ENCODE results near the gene RUFY4. TPM values are rescaled to one million over a fixed set of nuclear protein-coding genes. Genes with fewer than 3 reads are reported as not detected.

Gene RUFY4
- total and polyA plus RNA-seq, 2 of the 13 experiments (the other 11 are each of a cell fraction or from before 2014, with no cell fraction given): not detected

- H3K36me3 ChIP-seq (replicated peaks in 1 of 2; ENCODE audit: control insufficient read depth in 1 of 2, insufficient read depth in 2 of 2, low read length in 2 of 2): no peaks in the 10 kb centered on the region
- no peak overlapping the region for H2AFZ ChIP-seq (ENCODE audit: low read length)
- ChIA-PET POLR2A (no interaction called here), CTCF (ENCODE audit: low intra/inter-chr PET ratio, low total read pairs) (no interaction called here)
- peaks cover 3 to 58% of the 10 kb centered on the region in 2 experiments; a peak in 4 of 5 replicates for H3K27me3 ChIP-seq (ENCODE audit: control insufficient read depth in 1 of 2, insufficient read depth in 2 of 2, low read length in 2 of 2)
- WGBS (ENCODE audit: low lambda C conversion rate): 34% methylated on average over 10 of the region's 10 CpGs
- H3K79me2 ChIP-seq (ENCODE audit: insufficient read depth, low read length): no peaks in the 10 kb centered on the region
- H3K9me3 ChIP-seq (ENCODE audit: low read length): no peaks in the 10 kb centered on the region
- no TSS peak for BruUV-seq (replicated peaks)
- no peak overlapping the region for H3K27ac ChIP-seq (ENCODE audit: extremely low read length, insufficient read depth, low read length)
- in situ Hi-C loops (cut with HindIII; ENCODE audit: extremely low pct_ligation_motif_present, low pct_unique_long_range_greater_than_20kb): no loop called here
- ATAC-seq: no peak
- H3K4me3 ChIP-seq (replicated peaks in 1 of 3; ENCODE audit: insufficient read depth in 1 of 3, low read depth in 2 of 3, low read length in 3 of 3): no peak overlapping the region
- no peak overlapping the region for H3K9ac ChIP-seq (ENCODE audit: insufficient read depth, low read depth, low read length)
- intact Hi-C loops (cut with micrococcal nuclease; ENCODE audit: unreplicated experiment): no loop called here
- no peak for DNase-seq (ENCODE audit: low spot score)
- FAIRE-seq: no peak
- H3K4me2 ChIP-seq (ENCODE audit: low read depth, low read length): no peak overlapping the region
- H4K20me1 ChIP-seq (ENCODE audit: insufficient read depth, low read length): no peaks in the 10 kb centered on the region
- TF ChIP-seq ZNF792 (CRISPR knock-in tag; IDR thresholded peaks at IDR 0.05) (no peak), MIER3 (CRISPR knock-in tag; IDR thresholded peaks at IDR 0.05; ENCODE audit: borderline replicate concordance) (no peak), ZBTB42 (CRISPR knock-in tag; IDR thresholded peaks at IDR 0.05) (no peak), ZNF567 (CRISPR knock-in tag; IDR thresholded peaks at IDR 0.05; ENCODE audit: borderline replicate concordance) (no peak), PPARG (CRISPR knock-in tag; conservative IDR thresholded peaks at IDR 0.05) (no peak), JUN (CRISPR knock-in tag; IDR thresholded peaks at IDR 0.05) (no peak), MEIS2 (CRISPR knock-in tag; IDR thresholded peaks at IDR 0.05) (no peak), ZNF839 (CRISPR knock-in tag; IDR thresholded peaks at IDR 0.05; ENCODE audit: borderline replicate concordance) (no peak)
- H3K4me1 ChIP-seq (ENCODE audit: insufficient read depth, low read length): no peaks in the 10 kb centered on the region
Measured at GRCh38 chr2:218022131-218022850, 46.8 kb upstream of the RUFY4 start.

- BruUV-seq (replicated peaks): no TSS peak
- DNase-seq (ENCODE audit: low spot score): no peak
- intact Hi-C loops (cut with micrococcal nuclease; ENCODE audit: unreplicated experiment): no loop called here
- no peak for FAIRE-seq
- Histone ChIP-seq H3K4me1 (ENCODE audit: insufficient read depth, low read length) (no peaks in the 10 kb centered on the region), H3K36me3 (replicated peaks in 1 of 2; ENCODE audit: control insufficient read depth in 1 of 2, insufficient read depth in 2 of 2, low read length in 2 of 2) (no peaks in the 10 kb centered on the region), H3K27ac (ENCODE audit: extremely low read length, insufficient read depth, low read length) (no peak overlapping the region), H3K9ac (ENCODE audit: insufficient read depth, low read depth, low read length) (no peak overlapping the region), H4K20me1 (ENCODE audit: insufficient read depth, low read length) (no peaks in the 10 kb centered on the region), H3K4me3 (replicated peaks in 1 of 3; ENCODE audit: insufficient read depth in 1 of 3, low read depth in 2 of 3, low read length in 3 of 3) (no peak overlapping the region), H3K79me2 (ENCODE audit: insufficient read depth, low read length) (no peaks in the 10 kb centered on the region), H2AFZ (ENCODE audit: low read length) (no peak overlapping the region), H3K9me3 (ENCODE audit: low read length) (no peaks in the 10 kb centered on the region), H3K27me3 (ENCODE audit: control insufficient read depth in 1 of 2, insufficient read depth in 2 of 2, low read length in 2 of 2) (peaks cover 5 to 59% of the 10 kb centered on the region in 2 experiments; a peak in 4 of 5 replicates), H3K4me2 (ENCODE audit: low read depth, low read length) (no peak overlapping the region)
- no peak for ATAC-seq
- no peak for TF ChIP-seq PRPF4 (IDR thresholded peaks at IDR 0.05; ENCODE audit: low read depth, low read length, poor library complexity, severe bottlenecking)
- TF ChIP-seq ZNF207 (IDR thresholded peaks at IDR 0.05; ENCODE audit: borderline replicate concordance): no peak
- TF ChIP-seq THRA (CRISPR knock-in tag; IDR thresholded peaks at IDR 0.05; ENCODE audit: borderline replicate concordance): no peak
- TF ChIP-seq ATF6 (CRISPR knock-in tag; conservative IDR thresholded peaks at IDR 0.05): no peak
- TF ChIP-seq ZNF24 (IDR thresholded peaks at IDR 0.05): no peak
- TF ChIP-seq SIX4 (CRISPR knock-in tag; IDR thresholded peaks at IDR 0.05): no peak
- TF ChIP-seq ZNF652 (CRISPR knock-in tag; IDR thresholded peaks at IDR 0.05; ENCODE audit: borderline replicate concordance, low read depth): no peak
- no peak for TF ChIP-seq ZNF569 (CRISPR knock-in tag; IDR thresholded peaks at IDR 0.05; ENCODE audit: borderline replicate concordance)
- ChIA-PET POLR2A (no interaction called here), CTCF (ENCODE audit: low intra/inter-chr PET ratio, low total read pairs) (no interaction called here)
- 7% methylated on average over 7 of the region's 7 CpGs for WGBS (ENCODE audit: low lambda C conversion rate)
- in situ Hi-C loops (cut with HindIII; ENCODE audit: extremely low pct_ligation_motif_present, low pct_unique_long_range_greater_than_20kb): no loop called here
Measured at GRCh38 chr2:218022851-218023530, 46.1 kb upstream of the RUFY4 start.
